NCI-H1694 (cell line): ENCODE measurements around the gene PJA1.

Source experiments
- DNase-seq: peaks from one replicate; lab custom pipeline; 2025; lab: John Stamatoyannopoulos, UW

PJA1 gene

GRCh38 chrX:69170319-69170718, 5.1 kb upstream of the PJA1 start:
- no peak for DNase-seq

GRCh38 chrX:69163936-69164741, 1.1 kb downstream of the PJA1 start:
- no peak for DNase-seq

- DNase-seq: no peak
Observed at GRCh38 chrX:69162361-69162865, 2.8 kb downstream of the PJA1 start.

- DNase-seq: no peak
Observed at GRCh38 chrX:69161786-69162349, 3.4 kb downstream of the PJA1 start.

GRCh38 chrX:69161371-69161770, 3.9 kb downstream of the PJA1 start:
- no peak for DNase-seq

- DNase-seq: peak; percentile 40
Observed at GRCh38 chrX:69158166-69158980, 6.9 kb downstream of the PJA1 start.

GRCh38 chrX:69156638-69157037, 8.6 kb downstream of the PJA1 start:
- no peak for DNase-seq

- no peak for DNase-seq
Observed at GRCh38 chrX:69155786-69156520, 9.3 kb downstream of the PJA1 start.

GRCh38 chrX:69154051-69154450, 11.2 kb downstream of the PJA1 start:
- DNase-seq: no peak

- DNase-seq: no peak
Observed at GRCh38 chrX:69153060-69153730, 12.1 kb downstream of the PJA1 start.

GRCh38 chrX:69152417-69152841, 12.8 kb downstream of the PJA1 start:
- DNase-seq: no peak

GRCh38 chrX:69151866-69152284, 13.4 kb downstream of the PJA1 start:
- DNase-seq: no peak

- no peak for DNase-seq
Observed at GRCh38 chrX:69150281-69150960, 14.8 kb downstream of the PJA1 start.

GRCh38 chrX:69149466-69150280, 15.6 kb downstream of the PJA1 start:
- no peak for DNase-seq

GRCh38 chrX:69148946-69149345, 16.3 kb downstream of the PJA1 start:
- no peak for DNase-seq

- no peak for DNase-seq
Observed at GRCh38 chrX:69146739-69147138, 18.5 kb downstream of the PJA1 start.

GRCh38 chrX:69145714-69146113, 19.5 kb downstream of the PJA1 start:
- DNase-seq: no peak

GRCh38 chrX:69144838-69145680, 20.2 kb downstream of the PJA1 start:
- DNase-seq: no peak

GRCh38 chrX:69143530-69143929, 21.7 kb downstream of the PJA1 start:
- no peak for DNase-seq
